ENCODE results near the gene PTPRK. TPM values are rescaled to one million over a fixed set of nuclear protein-coding genes. Genes with fewer than 3 reads are reported as not detected.

The PTPRK gene
- total and polyA plus RNA-seq, 2 donors (not counting 1 experiment from before 2014, with no cell fraction given) = 16.2 to 18.7 TPM

DNA sequence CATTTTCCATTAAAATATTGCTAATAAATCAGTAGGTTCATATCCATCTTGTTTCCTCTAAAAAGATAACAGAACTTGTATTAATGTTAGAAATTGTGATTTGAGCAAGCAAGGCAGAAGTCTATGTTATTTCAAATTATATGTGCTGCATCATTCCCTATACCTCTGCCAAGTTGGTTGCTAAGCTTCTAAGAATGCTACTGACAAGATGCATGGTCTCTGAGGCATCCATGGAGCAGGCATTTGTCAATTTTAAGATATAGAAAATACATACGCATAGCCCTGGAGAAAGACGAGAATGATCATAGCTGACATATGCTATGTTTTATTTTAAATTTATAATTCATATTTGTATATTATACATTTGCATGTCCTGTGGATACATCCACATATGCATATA is 451.2 kb downstream of the PTPRK start:
- H3K27ac ChIP-seq (ENCODE audit: low read length in 2 of 2) = no peak overlapping the region
- DNase-seq (no peak), ATAC-seq (ENCODE audit: low read depth) (no peak)
- H3K9me3 ChIP-seq (ENCODE audit: control extremely low read depth in 1 of 3, control insufficient read depth in 2 of 3, insufficient read depth in 1 of 3, low read length in 2 of 3) = no peaks in the 10 kb centered on the region
- Mint-ChIP-seq H3K27ac (no peak overlapping the region), H3K9me3 (ENCODE audit: insufficient read depth) (no peaks in the 10 kb centered on the region), H3K4me3 (no peak overlapping the region), H3K4me1 (no peaks in the 10 kb centered on the region), H3K27me3 (no peaks in the 10 kb centered on the region)
- TF ChIP-seq EZH2 (IDR thresholded peaks at IDR 0.05; ENCODE audit: borderline replicate concordance, insufficient read depth, low read depth, low read length, poor library complexity, severe bottlenecking) = no peak
- TF ChIP-seq, protein P1, sequence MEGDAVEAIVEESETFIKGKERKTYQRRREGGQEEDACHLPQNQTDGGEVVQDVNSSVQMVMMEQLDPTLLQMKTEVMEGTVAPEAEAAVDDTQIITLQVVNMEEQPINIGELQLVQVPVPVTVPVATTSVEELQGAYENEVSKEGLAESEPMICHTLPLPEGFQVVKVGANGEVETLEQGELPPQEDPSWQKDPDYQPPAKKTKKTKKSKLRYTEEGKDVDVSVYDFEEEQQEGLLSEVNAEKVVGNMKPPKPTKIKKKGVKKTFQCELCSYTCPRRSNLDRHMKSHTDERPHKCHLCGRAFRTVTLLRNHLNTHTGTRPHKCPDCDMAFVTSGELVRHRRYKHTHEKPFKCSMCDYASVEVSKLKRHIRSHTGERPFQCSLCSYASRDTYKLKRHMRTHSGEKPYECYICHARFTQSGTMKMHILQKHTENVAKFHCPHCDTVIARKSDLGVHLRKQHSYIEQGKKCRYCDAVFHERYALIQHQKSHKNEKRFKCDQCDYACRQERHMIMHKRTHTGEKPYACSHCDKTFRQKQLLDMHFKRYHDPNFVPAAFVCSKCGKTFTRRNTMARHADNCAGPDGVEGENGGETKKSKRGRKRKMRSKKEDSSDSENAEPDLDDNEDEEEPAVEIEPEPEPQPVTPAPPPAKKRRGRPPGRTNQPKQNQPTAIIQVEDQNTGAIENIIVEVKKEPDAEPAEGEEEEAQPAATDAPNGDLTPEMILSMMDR (IDR thresholded peaks at IDR 0.05) = no peak
- WGBS (ENCODE audit: insufficient coverage) = no CpG with 5 or more reads among the region's 2 CpGs
- no peak overlapping the region for H3K4me3 ChIP-seq (ENCODE audit: control extremely low read depth in 1 of 5, extremely low read depth in 1 of 5, insufficient read depth in 1 of 5, low read depth in 2 of 5, low read length in 4 of 5)
- H3K79me2 ChIP-seq (ENCODE audit: control insufficient read depth, insufficient read depth, low read length) = no peaks in the 10 kb centered on the region
- H3K4me1 ChIP-seq (ENCODE audit: control insufficient read depth in 2 of 2, insufficient read depth in 2 of 2, low read length in 2 of 2) = no peaks in the 10 kb centered on the region
- H3K27me3 ChIP-seq (replicated peaks in 1 of 4; ENCODE audit: control extremely low read depth in 1 of 4, control insufficient read depth in 3 of 4, insufficient read depth in 4 of 4, low read length in 3 of 4) = no peaks in the 10 kb centered on the region
- H3K36me3 ChIP-seq (replicated peaks in 1 of 2; ENCODE audit: control extremely low read depth in 1 of 2, control insufficient read depth in 1 of 2, extremely low read depth in 1 of 2, insufficient read depth in 2 of 2, low read length in 1 of 2) = peaks cover 12 to 13% of the 10 kb centered on the region in 2 experiments
- no peak overlapping the region for H3K4me2 ChIP-seq (replicated peaks; ENCODE audit: low read depth, low read length, poor library complexity, severe bottlenecking)
- H2AFZ ChIP-seq (ENCODE audit: insufficient read depth, low read depth, low read length, poor library complexity, severe bottlenecking) = no peak overlapping the region
- H4K20me1 ChIP-seq (ENCODE audit: control insufficient read depth, insufficient read depth, low read length, poor library complexity, severe bottlenecking) = no peaks in the 10 kb centered on the region
- ChIA-PET POLR2A (no interaction called here), CTCF (no interaction called here)
- intact Hi-C loops (cut with micrococcal nuclease) = no loop called here
- H3K9ac ChIP-seq (ENCODE audit: low read length) = no peak overlapping the region

DNA sequence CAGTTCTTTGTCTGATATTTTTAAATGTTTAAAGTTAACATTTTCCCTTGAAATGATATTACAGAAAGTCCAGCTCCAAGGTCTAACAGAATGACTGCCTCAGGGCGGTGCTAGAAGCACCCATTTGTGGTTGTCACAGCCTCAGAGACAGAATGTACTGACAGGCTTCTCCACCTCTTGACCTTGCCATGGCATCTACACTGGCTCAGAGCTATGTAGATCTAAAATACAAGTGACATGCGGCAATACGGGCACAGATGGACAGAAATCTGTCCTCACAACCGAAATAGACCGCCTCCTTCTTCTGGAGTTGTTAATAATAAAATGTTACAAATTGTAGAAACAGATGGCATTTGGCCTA is 452.3 kb downstream of the PTPRK start:
- Histone ChIP-seq H3K27ac (ENCODE audit: low read length in 2 of 2) (no peak overlapping the region), H3K27me3 (replicated peaks in 1 of 4; ENCODE audit: control extremely low read depth in 1 of 4, control insufficient read depth in 3 of 4, insufficient read depth in 4 of 4, low read length in 3 of 4) (no peaks in the 10 kb centered on the region), H3K9ac (ENCODE audit: low read length) (no peak overlapping the region), H3K4me2 (replicated peaks; ENCODE audit: low read depth, low read length, poor library complexity, severe bottlenecking) (no peak overlapping the region), H3K4me3 (ENCODE audit: control extremely low read depth in 1 of 5, extremely low read depth in 1 of 5, insufficient read depth in 1 of 5, low read depth in 2 of 5, low read length in 4 of 5) (no peak overlapping the region), H3K79me2 (ENCODE audit: control insufficient read depth, insufficient read depth, low read length) (no peaks in the 10 kb centered on the region), H3K36me3 (replicated peaks in 1 of 2; ENCODE audit: control extremely low read depth in 1 of 2, control insufficient read depth in 1 of 2, extremely low read depth in 1 of 2, insufficient read depth in 2 of 2, low read length in 1 of 2) (peaks cover 12 to 15% of the 10 kb centered on the region in 2 experiments), H3K9me3 (ENCODE audit: control extremely low read depth in 1 of 3, control insufficient read depth in 2 of 3, insufficient read depth in 1 of 3, low read length in 2 of 3) (no peaks in the 10 kb centered on the region), H4K20me1 (ENCODE audit: control insufficient read depth, insufficient read depth, low read length, poor library complexity, severe bottlenecking) (no peaks in the 10 kb centered on the region), H3K4me1 (ENCODE audit: control insufficient read depth in 2 of 2, insufficient read depth in 2 of 2, low read length in 2 of 2) (no peaks in the 10 kb centered on the region), H2AFZ (ENCODE audit: insufficient read depth, low read depth, low read length, poor library complexity, severe bottlenecking) (no peak overlapping the region)
- TF ChIP-seq EZH2 (IDR thresholded peaks at IDR 0.05; ENCODE audit: borderline replicate concordance, insufficient read depth, low read depth, low read length, poor library complexity, severe bottlenecking) = no peak
- TF ChIP-seq, protein P1 (IDR thresholded peaks at IDR 0.05) = no peak
- H3K4me1 Mint-ChIP-seq = no peaks in the 10 kb centered on the region
- ATAC-seq (ENCODE audit: low read depth) (no peak), DNase-seq (no peak)
- no peak overlapping the region for H3K4me3 Mint-ChIP-seq
- H3K27ac Mint-ChIP-seq = no peak overlapping the region
- intact Hi-C loops (cut with micrococcal nuclease) = no loop called here
- ChIA-PET POLR2A (no interaction called here), CTCF (no interaction called here)
- 86% methylated on average over 1 of the region's 5 CpGs for WGBS (ENCODE audit: insufficient coverage)
- H3K27me3 Mint-ChIP-seq = no peaks in the 10 kb centered on the region
- H3K9me3 Mint-ChIP-seq (ENCODE audit: insufficient read depth) = no peaks in the 10 kb centered on the region
